Measurements from ENCODE around the gene CHD9NB. TPM values are rescaled to one million over a fixed set of nuclear protein-coding genes. Genes with fewer than 3 reads are reported as not detected.
"Not testable (repeated sequence)": the region's sequence is repeated elsewhere in the genome, so short reads cannot be mapped to it uniquely, and the experiment has no call there.

Gene CHD9NB
- total and polyA plus RNA-seq, 5 donors from 2014 or later, result not detected

DNA sequence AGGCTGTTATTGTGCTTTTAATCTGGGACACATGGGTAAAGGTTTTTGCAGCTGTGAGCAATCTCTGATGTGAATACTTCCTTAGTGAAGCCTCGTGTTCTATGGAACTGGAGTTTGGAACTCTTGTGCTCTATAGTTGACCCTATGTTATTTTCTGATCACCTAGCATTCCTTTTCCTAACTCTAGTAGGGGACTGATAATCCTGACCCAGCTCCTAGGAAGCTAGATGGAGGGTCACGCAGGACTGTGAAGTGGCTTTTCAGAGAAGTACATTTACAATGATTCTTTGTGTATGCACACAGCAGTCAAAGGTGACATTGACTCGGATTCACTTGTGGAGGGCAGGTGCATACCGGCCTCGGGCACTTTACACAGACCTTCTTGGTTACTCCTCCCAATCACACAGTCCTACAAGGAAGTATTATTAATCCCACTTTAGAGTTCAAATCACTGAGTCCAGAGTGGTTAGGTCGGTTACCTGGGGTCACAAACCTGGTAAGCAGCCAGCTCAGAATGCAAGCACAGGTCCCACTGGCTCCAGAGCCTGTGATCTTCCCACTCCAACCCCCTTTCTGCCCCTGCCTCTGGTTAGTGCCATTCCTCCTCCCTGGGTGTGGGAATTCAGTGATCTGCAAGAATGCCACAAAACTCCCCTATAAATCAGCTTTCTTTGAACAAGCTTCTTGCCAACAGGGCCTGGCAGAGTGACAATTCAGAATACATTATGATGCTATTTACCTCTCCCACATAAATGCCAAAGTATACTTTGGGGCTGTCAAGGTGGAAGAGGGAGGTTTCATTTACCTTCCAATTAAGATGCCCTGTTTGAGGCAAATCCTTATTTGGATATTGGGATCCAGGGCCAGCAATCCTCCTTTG, 7.1 kb downstream of the CHD9NB start:
- no peaks in the 10 kb centered on the region for H3K27me3 ChIP-seq (ENCODE audit: control insufficient read depth, insufficient read depth, low read length)
- Mint-ChIP-seq H3K27ac (no peak overlapping the region), H3K4me1 (no peaks in the 10 kb centered on the region), H3K9me3 (peaks cover 0 to under 1% (median 0%) of the 10 kb centered on the region in 7 donors), H3K4me3 (no peak overlapping the region), H3K27me3 (peaks cover 13% of the 10 kb centered on the region), H3K36me3 (no peaks in the 10 kb centered on the region)
- H3K4me3 ChIP-seq (ENCODE audit: low read depth, low read length), result no peak overlapping the region
- no peaks in the 10 kb centered on the region for H3K36me3 ChIP-seq (ENCODE audit: control insufficient read depth, insufficient read depth, low read length)
- no peaks in the 10 kb centered on the region for H3K9me3 ChIP-seq (ENCODE audit: control insufficient read depth in 2 of 2, low read length in 2 of 2)
- no peak for DNase-seq
- H3K27ac ChIP-seq (ENCODE audit: insufficient read depth, low read length, poor library complexity, severe bottlenecking), result no peak overlapping the region
- H3K4me1 ChIP-seq (ENCODE audit: control insufficient read depth, insufficient read depth, low read length, poor library complexity, severe bottlenecking), result no peaks in the 10 kb centered on the region
- ATAC-seq (ENCODE audit: low read depth in 2 of 2), result no peak

- no peak for ATAC-seq (ENCODE audit: low read depth in 2 of 2)
- no peak overlapping the region for H3K27ac Mint-ChIP-seq
Measured at GRCh38 chr16:53043986-53044601, 8.6 kb downstream of the CHD9NB start.

DNA sequence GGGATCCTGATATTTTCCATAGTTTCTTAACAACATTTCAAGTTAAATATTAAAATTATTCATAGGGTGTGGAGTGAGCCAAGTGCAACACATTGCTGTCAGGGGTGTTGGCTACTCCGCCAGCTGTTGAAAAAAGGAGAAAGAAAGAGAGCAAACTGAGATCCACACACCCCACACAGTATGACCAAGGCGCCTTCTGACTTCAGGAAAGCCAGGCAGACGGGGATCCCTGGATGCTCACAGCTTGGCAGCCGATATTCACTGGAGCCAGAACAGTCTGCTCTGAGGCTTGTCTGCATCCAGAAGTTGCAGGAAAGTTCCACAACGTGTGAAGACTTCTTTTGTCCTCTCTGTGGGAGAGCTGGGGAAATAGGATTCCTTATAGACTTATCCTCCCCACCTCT, 9.3 kb downstream of the CHD9NB start:
- DNase-seq (no peak), ATAC-seq (ENCODE audit: low read depth in 2 of 2) (no peak)
- no peak overlapping the region for H3K4me3 Mint-ChIP-seq
- H3K27ac Mint-ChIP-seq, result no peak overlapping the region
- H3K27ac ChIP-seq (ENCODE audit: insufficient read depth, low read length, poor library complexity, severe bottlenecking), result no peak overlapping the region
- no peaks in the 10 kb centered on the region for H3K36me3 ChIP-seq (ENCODE audit: control insufficient read depth, insufficient read depth, low read length)
- H3K27me3 ChIP-seq (ENCODE audit: control insufficient read depth, insufficient read depth, low read length), result no peaks in the 10 kb centered on the region
- H3K4me3 ChIP-seq (ENCODE audit: low read depth, low read length), result no peak overlapping the region
- H3K4me1 Mint-ChIP-seq, result no peaks in the 10 kb centered on the region
- no peaks in the 10 kb centered on the region for H3K36me3 Mint-ChIP-seq
- H3K27me3 Mint-ChIP-seq, result peaks cover 13% of the 10 kb centered on the region
- no peaks in the 10 kb centered on the region for H3K4me1 ChIP-seq (ENCODE audit: control insufficient read depth, insufficient read depth, low read length, poor library complexity, severe bottlenecking)
- H3K9me3 Mint-ChIP-seq, result peaks cover 0 to 2% (median 0%) of the 10 kb centered on the region in 7 donors
- no peaks in the 10 kb centered on the region for H3K9me3 ChIP-seq (ENCODE audit: control insufficient read depth in 2 of 2, low read length in 2 of 2)

More at GRCh38 chr16:53043986-53044601, 8.6 kb downstream of the CHD9NB start:
- no peak overlapping the region for H3K4me3 ChIP-seq (ENCODE audit: low read depth, low read length)
- no peaks in the 10 kb centered on the region for H3K4me1 ChIP-seq (ENCODE audit: control insufficient read depth, insufficient read depth, low read length, poor library complexity, severe bottlenecking)
- no peaks in the 10 kb centered on the region for H3K36me3 Mint-ChIP-seq
- H3K4me3 Mint-ChIP-seq, result no peak overlapping the region
- H3K9me3 Mint-ChIP-seq, result peaks cover 0 to 2% (median 0%) of the 10 kb centered on the region in 7 donors
- no peak for DNase-seq
- peaks cover 17% of the 10 kb centered on the region for H3K27me3 Mint-ChIP-seq
- H3K4me1 Mint-ChIP-seq, result no peaks in the 10 kb centered on the region
- no peak overlapping the region for H3K27ac ChIP-seq (ENCODE audit: insufficient read depth, low read length, poor library complexity, severe bottlenecking)
- H3K36me3 ChIP-seq (ENCODE audit: control insufficient read depth, insufficient read depth, low read length), result no peaks in the 10 kb centered on the region
- no peaks in the 10 kb centered on the region for H3K9me3 ChIP-seq (ENCODE audit: control insufficient read depth in 2 of 2, low read length in 2 of 2)
- H3K27me3 ChIP-seq (ENCODE audit: control insufficient read depth, insufficient read depth, low read length), result no peaks in the 10 kb centered on the region

- Histone ChIP-seq H3K9me3 (ENCODE audit: control insufficient read depth in 2 of 2, low read length in 2 of 2) (no peaks in the 10 kb centered on the region), H3K4me3 (ENCODE audit: low read depth, low read length) (no peak overlapping the region), H3K36me3 (ENCODE audit: control insufficient read depth, insufficient read depth, low read length) (no peaks in the 10 kb centered on the region), H3K27ac (ENCODE audit: insufficient read depth, low read length, poor library complexity, severe bottlenecking) (no peak overlapping the region), H3K27me3 (ENCODE audit: control insufficient read depth, insufficient read depth, low read length) (no peaks in the 10 kb centered on the region), H3K4me1 (ENCODE audit: control insufficient read depth, insufficient read depth, low read length, poor library complexity, severe bottlenecking) (no peaks in the 10 kb centered on the region)
- peaks cover 0 to 2% (median 0%) of the 10 kb centered on the region in 7 donors for H3K9me3 Mint-ChIP-seq
- H3K4me3 Mint-ChIP-seq, result no peak overlapping the region
- no peaks in the 10 kb centered on the region for H3K36me3 Mint-ChIP-seq
- no peak for ATAC-seq (ENCODE audit: low read depth in 2 of 2)
- H3K4me1 Mint-ChIP-seq, result no peaks in the 10 kb centered on the region
- H3K27ac Mint-ChIP-seq, result no peak overlapping the region
- H3K27me3 Mint-ChIP-seq, result peaks cover 11% of the 10 kb centered on the region
- DNase-seq, result no peak
Measured at GRCh38 chr16:53042235-53042701, 10.4 kb downstream of the CHD9NB start.

DNA sequence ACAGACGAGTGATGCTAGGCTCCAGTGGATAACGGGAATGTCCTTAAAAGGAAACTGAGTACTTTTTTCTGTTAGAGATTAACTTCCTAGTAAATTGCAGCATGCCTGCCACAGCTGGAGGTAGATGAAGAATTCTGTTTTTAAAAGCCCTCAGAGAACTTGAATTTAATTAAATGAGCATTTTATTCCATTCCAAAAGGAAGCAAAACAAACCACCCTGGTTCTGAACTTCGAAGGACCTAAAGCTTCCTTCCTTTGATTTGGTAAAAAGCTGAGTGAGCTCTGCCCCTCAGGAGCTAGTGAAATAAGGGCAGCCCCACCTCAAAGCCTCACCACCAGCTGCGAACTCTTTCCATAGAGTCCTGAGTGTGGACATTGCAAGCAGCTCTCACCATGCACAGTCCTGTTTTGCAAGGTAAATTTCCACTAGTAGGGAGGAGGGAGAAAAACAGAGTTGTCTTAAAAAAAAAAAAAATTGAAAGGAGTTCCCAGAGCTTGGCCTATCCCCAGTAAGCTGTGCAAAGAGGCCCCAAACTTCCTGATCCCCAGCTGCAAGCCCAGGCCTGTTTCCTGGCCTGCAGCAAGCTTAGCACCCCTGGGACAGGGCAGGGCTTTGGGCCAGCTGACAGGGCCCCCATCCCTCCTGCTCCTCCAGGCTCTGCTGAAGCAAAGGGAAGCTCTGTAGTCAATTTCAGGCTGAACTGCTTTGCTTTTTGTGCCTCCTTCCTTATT, 11.2 kb downstream of the CHD9NB start:
- Mint-ChIP-seq H3K27ac (no peak overlapping the region), H3K36me3 (no peaks in the 10 kb centered on the region), H3K27me3 (peaks cover 11% of the 10 kb centered on the region), H3K4me3 (no peak overlapping the region), H3K9me3 (peaks cover 0 to 2% (median 0%) of the 10 kb centered on the region in 7 donors), H3K4me1 (no peaks in the 10 kb centered on the region)
- Histone ChIP-seq H3K4me3 (ENCODE audit: low read depth, low read length) (no peak overlapping the region), H3K9me3 (ENCODE audit: control insufficient read depth in 2 of 2, low read length in 2 of 2) (no peaks in the 10 kb centered on the region), H3K27ac (ENCODE audit: insufficient read depth, low read length, poor library complexity, severe bottlenecking) (no peak overlapping the region), H3K4me1 (ENCODE audit: control insufficient read depth, insufficient read depth, low read length, poor library complexity, severe bottlenecking) (no peaks in the 10 kb centered on the region), H3K36me3 (ENCODE audit: control insufficient read depth, insufficient read depth, low read length) (no peaks in the 10 kb centered on the region), H3K27me3 (ENCODE audit: control insufficient read depth, insufficient read depth, low read length) (no peaks in the 10 kb centered on the region)
- ATAC-seq (ENCODE audit: low read depth in 2 of 2), result no peak
- DNase-seq, result no peak

DNA sequence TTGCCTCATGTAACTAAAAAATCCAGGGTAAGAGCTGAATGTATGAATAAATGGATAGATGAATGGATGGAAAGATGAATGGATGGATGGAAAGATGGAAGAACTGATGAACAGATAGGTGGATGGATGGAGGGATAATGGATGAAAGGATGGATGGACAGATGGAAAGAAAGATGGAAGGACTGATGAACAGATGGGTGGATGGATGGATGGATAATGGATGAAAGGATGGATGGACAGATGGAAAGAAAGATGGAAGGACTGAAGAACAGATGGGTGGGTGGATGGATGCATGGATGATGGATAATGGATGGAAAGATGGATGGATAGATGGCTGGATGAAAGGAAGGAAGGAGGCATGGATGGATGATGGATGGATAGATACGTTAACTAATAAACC, 11.9 kb downstream of the CHD9NB start:
- Histone ChIP-seq H3K27me3 (ENCODE audit: control insufficient read depth, insufficient read depth, low read length) (no peaks in the 10 kb centered on the region), H3K4me1 (ENCODE audit: control insufficient read depth, insufficient read depth, low read length, poor library complexity, severe bottlenecking) (no peaks in the 10 kb centered on the region), H3K36me3 (ENCODE audit: control insufficient read depth, insufficient read depth, low read length) (no peaks in the 10 kb centered on the region), H3K9me3 (ENCODE audit: control insufficient read depth in 2 of 2, low read length in 2 of 2) (no peaks in the 10 kb centered on the region), H3K4me3 (ENCODE audit: low read depth, low read length) (no peak overlapping the region), H3K27ac (ENCODE audit: insufficient read depth, low read length, poor library complexity, severe bottlenecking) (no peak overlapping the region)
- H3K4me3 Mint-ChIP-seq, result no peak overlapping the region
- peaks cover 11% of the 10 kb centered on the region for H3K27me3 Mint-ChIP-seq
- peaks cover 0 to 2% (median 0%) of the 10 kb centered on the region in 7 donors for H3K9me3 Mint-ChIP-seq
- ATAC-seq (ENCODE audit: low read depth in 2 of 2) (no peak), DNase-seq (no peak)
- no peak overlapping the region for H3K27ac Mint-ChIP-seq
- H3K4me1 Mint-ChIP-seq, result no peaks in the 10 kb centered on the region
- H3K36me3 Mint-ChIP-seq, result no peaks in the 10 kb centered on the region

- not testable (repeated sequence) for ATAC-seq (ENCODE audit: low read depth in 2 of 2); H3K27ac ChIP-seq (ENCODE audit: insufficient read depth, low read length, poor library complexity, severe bottlenecking); H3K27me3 Mint-ChIP-seq; H3K9me3 Mint-ChIP-seq; H3K27ac Mint-ChIP-seq; H3K4me1 Mint-ChIP-seq; H3K9me3 ChIP-seq (ENCODE audit: control insufficient read depth in 2 of 2, low read length in 2 of 2); H3K36me3 Mint-ChIP-seq; H3K36me3 ChIP-seq (ENCODE audit: control insufficient read depth, insufficient read depth, low read length); DNase-seq; H3K27me3 ChIP-seq (ENCODE audit: control insufficient read depth, insufficient read depth, low read length); H3K4me3 ChIP-seq (ENCODE audit: low read depth, low read length); H3K4me1 ChIP-seq (ENCODE audit: control insufficient read depth, insufficient read depth, low read length, poor library complexity, severe bottlenecking); H3K4me3 Mint-ChIP-seq
Measured at GRCh38 chr16:53036711-53037110, 16.0 kb downstream of the CHD9NB start.
